Measurements from ENCODE around the gene ECE1. TPM values are rescaled to one million over a fixed set of nuclear protein-coding genes. Genes with fewer than 3 reads are reported as not detected.
"Not testable (repeated sequence)": the region's sequence is repeated elsewhere in the genome, so short reads cannot be mapped to it uniquely, and the experiment has no call there.

Gene ECE1
- total RNA-seq, 1 donor from 2014 or later = 37.2 TPM

GRCh38 chr1:21185221-21185731, 105.0 kb downstream of the ECE1 start:
- TF ChIP-seq CTCF (conservative IDR thresholded peaks at IDR 0.05) = no peak
- H3K27ac Mint-ChIP-seq = no peak overlapping the region
- peaks cover 5% of the 10 kb centered on the region for H3K27me3 Mint-ChIP-seq
- no peaks in the 10 kb centered on the region for H3K9me3 Mint-ChIP-seq
- no peak for DNase-seq (ENCODE audit: extremely low spot score, unreplicated experiment)
- peaks cover 3% of the 10 kb centered on the region for H3K4me1 Mint-ChIP-seq (ENCODE audit: unreplicated experiment)
- H3K4me3 Mint-ChIP-seq = no peak overlapping the region
- no peaks in the 10 kb centered on the region for H3K36me3 Mint-ChIP-seq

GRCh38 chr1:21184276-21184675, 106.0 kb downstream of the ECE1 start:
- no peak for DNase-seq (ENCODE audit: extremely low spot score, unreplicated experiment)
- no peak overlapping the region for H3K4me3 Mint-ChIP-seq
- H3K36me3 Mint-ChIP-seq = no peaks in the 10 kb centered on the region
- no peaks in the 10 kb centered on the region for H3K9me3 Mint-ChIP-seq
- no peaks in the 10 kb centered on the region for H3K4me1 Mint-ChIP-seq (ENCODE audit: unreplicated experiment)
- H3K27me3 Mint-ChIP-seq = peaks cover 4% of the 10 kb centered on the region
- H3K27ac Mint-ChIP-seq = no peak overlapping the region
- no peak for TF ChIP-seq CTCF (conservative IDR thresholded peaks at IDR 0.05)

- no peak for DNase-seq (ENCODE audit: extremely low spot score, unreplicated experiment)
- Mint-ChIP-seq H3K9me3 (no peaks in the 10 kb centered on the region), H3K27me3 (no peaks in the 10 kb centered on the region), H3K36me3 (no peaks in the 10 kb centered on the region), H3K27ac (no peak overlapping the region), H3K4me3 (no peak overlapping the region), H3K4me1 (ENCODE audit: unreplicated experiment) (no peaks in the 10 kb centered on the region)
- TF ChIP-seq CTCF (conservative IDR thresholded peaks at IDR 0.05) = no peak
These were observed 108.0 kb downstream of the ECE1 start for GRCh38 chr1:21182181-21182731.

- Mint-ChIP-seq H3K4me3 (peak overlapping the region; percentile 70), H3K27ac (peak overlapping the region; percentile 46)
- H3K27me3 Mint-ChIP-seq; H3K9me3 Mint-ChIP-seq; H3K4me1 Mint-ChIP-seq (ENCODE audit: unreplicated experiment); H3K36me3 Mint-ChIP-seq; DNase-seq (ENCODE audit: extremely low spot score, unreplicated experiment): not testable (repeated sequence)
These were observed 112.0 kb downstream of the ECE1 start for GRCh38 chr1:21178271-21178670.

GRCh38 chr1:21176586-21177555, 113.4 kb downstream of the ECE1 start, which contains the start of gene EIF4G3:
Gene EIF4G3 (minus strand): TSS chr1:21176897. CDS start chr1:21002742, 174,155 bp downstream.
- peaks cover 10% of the 10 kb centered on the region for H3K4me1 Mint-ChIP-seq (ENCODE audit: unreplicated experiment)
- no peaks in the 10 kb centered on the region for H3K9me3 Mint-ChIP-seq
- H3K36me3 Mint-ChIP-seq = peaks cover 6% of the 10 kb centered on the region
- H3K4me3 Mint-ChIP-seq = peak within 1 kb of the TSS; percentile 93
- H3K27ac Mint-ChIP-seq = peak within 1 kb of the TSS; percentile 89
- DNase-seq (ENCODE audit: extremely low spot score, unreplicated experiment) = peak; percentile 100
- H3K27me3 Mint-ChIP-seq = no peaks in the 10 kb centered on the region
- TF ChIP-seq CTCF (conservative IDR thresholded peaks at IDR 0.05) = no peak

Data from type B pancreatic cell (in vitro differentiated cells).